ENCODE data around the gene ABHD8.

Gene ABHD8

DNA sequence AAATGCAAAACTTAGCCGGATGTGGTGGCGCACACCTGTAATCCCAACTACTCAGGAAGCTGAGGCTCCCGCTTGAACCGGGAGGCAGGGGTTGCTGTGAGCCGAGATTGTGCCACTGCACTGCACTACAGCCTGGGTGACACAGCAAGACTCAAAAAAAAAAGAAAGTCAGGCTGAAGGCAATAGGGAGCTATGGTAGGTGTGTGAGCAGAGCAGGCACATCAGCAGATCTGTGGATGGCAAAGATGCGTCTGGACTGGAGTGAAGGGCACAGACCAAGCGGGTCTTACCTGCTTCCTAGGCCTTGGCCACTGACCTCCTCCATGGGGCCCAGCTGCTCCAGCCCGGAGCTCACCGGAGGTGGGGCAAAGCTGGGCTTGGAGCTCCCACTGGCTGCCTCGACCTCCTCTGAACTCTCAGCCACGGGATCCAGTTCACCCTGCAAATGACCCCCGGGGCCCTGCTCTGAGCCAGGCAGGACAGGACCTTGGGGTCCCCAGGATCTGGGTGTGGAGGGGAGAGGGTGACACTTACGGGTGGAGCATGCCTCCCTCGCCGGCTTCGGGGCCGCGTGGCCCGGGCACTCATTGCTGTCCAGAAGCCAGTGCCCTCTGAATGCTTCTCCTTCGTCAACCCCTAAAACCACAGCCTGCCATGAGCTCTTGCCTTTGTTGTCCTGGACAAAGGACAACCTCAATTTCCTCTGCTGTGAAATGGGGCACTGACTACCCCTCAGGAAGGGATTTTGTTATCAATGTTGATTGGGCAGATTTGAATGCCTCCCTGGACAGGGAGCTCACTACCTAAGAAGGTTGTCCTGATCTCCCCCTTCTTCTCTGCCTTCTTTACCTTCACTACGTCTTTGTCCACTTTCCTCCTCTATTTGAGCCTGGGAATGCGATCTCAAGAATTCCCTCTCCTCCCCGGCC, 39.2 kb downstream of the ABHD8 start:
- Mint-ChIP-seq H3K9me3 (no peaks in the 10 kb centered on the region), H3K27ac (peak overlapping the region; percentile 56), H3K36me3 (ENCODE audit: low read depth) (peaks cover 2% of the 10 kb centered on the region), H3K4me3 (no peak overlapping the region), H3K4me1 (ENCODE audit: low read depth) (peaks cover 18% of the 10 kb centered on the region), H3K27me3 (ENCODE audit: low read depth) (peaks cover 2% of the 10 kb centered on the region)
- no peak for DNase-seq (ENCODE audit: low spot score)

DNA sequence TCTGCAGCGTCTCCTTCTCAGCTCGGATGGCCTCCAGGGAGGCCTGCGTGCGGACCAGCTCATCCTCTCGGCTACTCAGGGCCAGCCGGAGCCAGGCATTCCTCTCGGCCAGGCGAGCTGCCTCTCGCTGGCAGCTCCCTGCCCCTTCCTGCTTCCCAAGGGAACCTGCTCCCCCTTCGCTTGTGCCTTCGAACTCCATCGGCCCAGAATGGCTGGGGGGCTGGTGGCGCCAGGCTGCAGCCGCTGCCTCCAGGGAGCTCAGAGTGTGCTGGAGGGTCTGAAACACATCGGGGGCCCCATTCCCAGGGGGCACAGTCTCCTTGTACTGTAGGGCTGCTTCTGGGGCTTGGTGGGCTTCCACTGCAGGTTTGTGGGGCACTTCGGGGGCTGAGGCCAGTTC, 40.7 kb downstream of the ABHD8 start:
- Mint-ChIP-seq H3K27ac (no peak overlapping the region), H3K9me3 (no peaks in the 10 kb centered on the region), H3K4me1 (ENCODE audit: low read depth) (peaks cover 18% of the 10 kb centered on the region), H3K4me3 (no peak overlapping the region), H3K36me3 (ENCODE audit: low read depth) (no peaks in the 10 kb centered on the region), H3K27me3 (ENCODE audit: low read depth) (peaks cover 2% of the 10 kb centered on the region)
- no peak for DNase-seq (ENCODE audit: low spot score)

DNA sequence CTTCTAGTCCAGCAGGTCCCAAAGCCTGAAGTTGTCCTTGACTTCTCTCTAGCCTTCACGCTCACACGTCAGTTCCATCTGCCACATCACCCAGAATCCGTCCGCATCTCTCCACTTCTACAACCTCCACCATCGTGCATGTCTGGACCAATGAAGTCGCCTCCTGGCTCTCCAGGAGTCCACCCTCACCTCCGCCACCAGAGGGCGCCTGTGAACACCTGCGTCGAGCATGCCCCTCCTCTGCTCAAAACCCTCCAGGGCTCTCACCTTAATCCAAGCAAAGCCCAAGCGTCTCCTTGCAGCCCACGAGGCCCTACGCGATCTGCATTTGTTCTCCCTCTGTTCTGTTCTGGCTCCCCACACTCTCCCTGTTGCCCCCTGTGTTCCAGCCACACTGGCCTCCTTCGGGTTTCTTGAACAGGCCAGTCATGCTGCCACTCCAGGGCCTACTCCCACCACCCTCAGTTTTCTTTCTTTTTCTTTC, 42.3 kb downstream of the ABHD8 start:
- no peak overlapping the region for H3K27ac Mint-ChIP-seq
- H3K9me3 Mint-ChIP-seq = no peaks in the 10 kb centered on the region
- DNase-seq (ENCODE audit: low spot score) = peak; percentile 82
- H3K4me3 Mint-ChIP-seq = no peak overlapping the region
- H3K4me1 Mint-ChIP-seq (ENCODE audit: low read depth) = peaks cover 11% of the 10 kb centered on the region
- no peaks in the 10 kb centered on the region for H3K27me3 Mint-ChIP-seq (ENCODE audit: low read depth)
- no peaks in the 10 kb centered on the region for H3K36me3 Mint-ChIP-seq (ENCODE audit: low read depth)

DNA sequence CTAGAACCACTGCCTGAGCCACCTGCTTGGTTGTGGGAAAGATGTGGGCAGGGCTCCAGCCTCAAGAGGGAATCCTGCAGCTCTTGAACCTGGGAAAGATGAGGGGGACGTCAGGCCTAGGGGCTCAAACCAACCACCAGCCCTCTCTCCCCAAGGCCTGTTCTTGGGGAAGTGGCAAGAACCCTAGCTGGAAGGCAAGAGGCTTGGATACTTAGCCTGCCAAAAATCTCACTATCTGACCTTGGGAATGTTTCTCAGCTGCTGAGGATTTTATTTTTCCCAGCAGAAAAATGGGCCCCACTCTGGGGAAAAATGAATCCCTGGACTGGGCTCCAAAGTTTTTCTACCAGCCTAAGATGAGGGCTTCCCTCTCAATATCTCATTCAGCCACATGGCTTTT, 43.3 kb downstream of the ABHD8 start:
- H3K27ac Mint-ChIP-seq = no peak overlapping the region
- DNase-seq (ENCODE audit: low spot score) = no peak
- H3K36me3 Mint-ChIP-seq (ENCODE audit: low read depth) = no peaks in the 10 kb centered on the region
- H3K4me3 Mint-ChIP-seq = no peak overlapping the region
- no peaks in the 10 kb centered on the region for H3K27me3 Mint-ChIP-seq (ENCODE audit: low read depth)
- H3K4me1 Mint-ChIP-seq (ENCODE audit: low read depth) = peaks cover 11% of the 10 kb centered on the region
- no peaks in the 10 kb centered on the region for H3K9me3 Mint-ChIP-seq

DNA sequence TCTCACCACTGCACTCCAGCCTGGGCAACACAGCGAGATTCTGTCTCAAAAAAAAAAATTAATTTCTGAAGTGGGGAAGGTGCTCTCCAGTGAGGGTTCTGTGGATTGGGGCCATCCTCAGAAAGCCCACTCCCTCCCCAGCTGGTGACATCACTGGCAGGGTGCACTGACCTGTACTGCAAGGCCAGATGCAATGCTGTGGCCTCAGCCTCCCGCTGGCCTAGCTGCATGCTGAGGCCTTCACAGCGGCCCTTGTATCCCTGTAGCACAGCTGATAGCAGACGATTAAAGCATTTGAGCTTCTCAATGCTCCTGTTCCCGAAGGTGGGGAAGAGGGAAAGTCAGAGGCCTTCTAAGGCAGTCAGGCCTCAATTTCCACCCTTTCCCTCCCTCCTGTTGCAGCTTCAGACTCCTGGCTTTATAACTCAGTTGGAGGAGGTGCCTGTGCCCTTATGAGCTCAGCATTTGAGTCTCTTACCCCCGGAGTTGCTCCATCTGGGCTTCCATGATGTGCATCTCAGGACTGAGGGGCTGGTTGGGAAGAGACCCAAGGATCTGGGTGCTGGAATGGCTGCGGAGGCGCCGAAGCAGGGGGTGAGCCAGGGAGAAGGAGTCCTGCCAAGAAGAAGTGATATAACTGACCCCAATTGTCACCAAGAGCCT, 44.0 kb downstream of the ABHD8 start:
- Mint-ChIP-seq H3K9me3 (no peaks in the 10 kb centered on the region), H3K4me1 (ENCODE audit: low read depth) (peaks cover 4% of the 10 kb centered on the region), H3K4me3 (no peak overlapping the region), H3K36me3 (ENCODE audit: low read depth) (no peaks in the 10 kb centered on the region), H3K27me3 (ENCODE audit: low read depth) (no peaks in the 10 kb centered on the region), H3K27ac (no peak overlapping the region)
- no peak for DNase-seq (ENCODE audit: low spot score)

DNA sequence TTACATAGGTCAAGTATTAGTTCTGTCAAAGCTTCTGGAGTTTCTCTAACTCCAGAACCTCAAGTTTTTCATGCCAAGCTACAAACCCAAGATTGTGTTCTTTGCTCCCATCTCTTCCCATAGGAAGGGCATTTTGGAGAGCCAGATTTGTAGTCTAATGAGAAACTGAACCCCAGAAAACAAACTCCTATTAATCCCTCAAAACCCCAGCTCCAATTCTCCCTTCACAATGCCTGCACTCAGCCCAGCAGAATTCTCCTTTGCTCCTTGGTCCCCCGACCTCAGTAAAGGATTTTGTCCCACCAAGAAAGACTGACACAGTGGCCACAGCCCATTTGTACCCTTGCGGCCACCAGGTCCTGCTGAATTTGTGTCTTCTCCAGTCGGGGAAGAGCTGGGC, 47.1 kb downstream of the ABHD8 start:
- Mint-ChIP-seq H3K9me3 (no peaks in the 10 kb centered on the region), H3K36me3 (ENCODE audit: low read depth) (no peaks in the 10 kb centered on the region)
- no peak for DNase-seq (ENCODE audit: low spot score)

DNA sequence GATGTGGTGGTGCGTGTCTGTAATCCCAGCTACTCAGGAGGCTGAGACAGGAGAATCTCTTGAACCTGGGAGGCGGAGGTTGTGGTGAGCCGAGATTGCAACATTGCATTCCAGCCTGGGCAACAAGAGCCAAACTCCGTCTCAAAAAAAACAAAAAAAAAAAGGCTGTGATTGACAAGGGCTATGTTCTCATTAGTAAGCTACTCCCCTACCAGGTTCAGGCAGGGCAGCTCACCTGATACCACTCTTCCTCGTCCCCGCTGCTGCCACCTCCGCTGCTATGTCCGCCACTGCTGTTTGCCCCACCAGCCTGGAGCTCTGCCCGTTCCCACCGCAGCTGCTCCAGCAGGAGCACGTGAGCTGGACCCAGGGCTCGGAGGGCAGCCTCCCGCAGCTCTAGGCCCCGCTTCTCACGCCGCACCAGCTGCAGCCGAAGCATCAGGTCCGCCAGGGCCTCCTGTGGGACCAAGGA, 48.0 kb downstream of the ABHD8 start:
- Mint-ChIP-seq H3K27ac (no peak overlapping the region), H3K4me3 (no peak overlapping the region), H3K4me1 (ENCODE audit: low read depth) (no peaks in the 10 kb centered on the region), H3K36me3 (ENCODE audit: low read depth) (no peaks in the 10 kb centered on the region), H3K27me3 (ENCODE audit: low read depth) (no peaks in the 10 kb centered on the region), H3K9me3 (no peaks in the 10 kb centered on the region)
- DNase-seq (ENCODE audit: low spot score) = no peak

More for the DNA sequence above, 47.1 kb downstream of the ABHD8 start:
- Mint-ChIP-seq H3K27me3 (ENCODE audit: low read depth) (no peaks in the 10 kb centered on the region), H3K27ac (no peak overlapping the region), H3K4me1 (ENCODE audit: low read depth) (peaks cover 3% of the 10 kb centered on the region), H3K4me3 (no peak overlapping the region)

DNA sequence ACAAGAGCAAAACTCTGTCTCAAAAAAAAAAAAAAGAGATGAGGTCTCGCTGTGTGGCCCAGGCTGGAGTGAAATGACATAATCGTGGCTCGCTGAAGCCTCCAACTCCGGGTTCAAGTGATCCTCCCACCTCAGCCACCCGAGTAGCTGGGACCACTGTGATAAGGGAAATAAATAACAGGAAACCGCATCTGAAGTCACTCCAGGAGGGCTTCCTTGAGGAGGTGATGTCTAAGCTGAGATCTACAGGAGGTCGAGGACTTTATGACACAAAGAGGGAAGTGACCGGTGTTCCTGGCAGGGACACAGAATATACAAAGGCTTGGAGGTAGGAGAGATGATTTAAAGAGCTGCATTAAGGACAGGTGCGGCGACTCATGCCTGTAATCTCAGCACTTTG, 48.6 kb downstream of the ABHD8 start:
- H3K36me3 Mint-ChIP-seq (ENCODE audit: low read depth) = no peaks in the 10 kb centered on the region
- H3K9me3 Mint-ChIP-seq = no peaks in the 10 kb centered on the region
- H3K27me3 Mint-ChIP-seq (ENCODE audit: low read depth) = no peaks in the 10 kb centered on the region
- no peak for DNase-seq (ENCODE audit: low spot score)
- H3K4me1 Mint-ChIP-seq (ENCODE audit: low read depth) = no peaks in the 10 kb centered on the region
- H3K27ac Mint-ChIP-seq = no peak overlapping the region
- H3K4me3 Mint-ChIP-seq = no peak overlapping the region

DNA sequence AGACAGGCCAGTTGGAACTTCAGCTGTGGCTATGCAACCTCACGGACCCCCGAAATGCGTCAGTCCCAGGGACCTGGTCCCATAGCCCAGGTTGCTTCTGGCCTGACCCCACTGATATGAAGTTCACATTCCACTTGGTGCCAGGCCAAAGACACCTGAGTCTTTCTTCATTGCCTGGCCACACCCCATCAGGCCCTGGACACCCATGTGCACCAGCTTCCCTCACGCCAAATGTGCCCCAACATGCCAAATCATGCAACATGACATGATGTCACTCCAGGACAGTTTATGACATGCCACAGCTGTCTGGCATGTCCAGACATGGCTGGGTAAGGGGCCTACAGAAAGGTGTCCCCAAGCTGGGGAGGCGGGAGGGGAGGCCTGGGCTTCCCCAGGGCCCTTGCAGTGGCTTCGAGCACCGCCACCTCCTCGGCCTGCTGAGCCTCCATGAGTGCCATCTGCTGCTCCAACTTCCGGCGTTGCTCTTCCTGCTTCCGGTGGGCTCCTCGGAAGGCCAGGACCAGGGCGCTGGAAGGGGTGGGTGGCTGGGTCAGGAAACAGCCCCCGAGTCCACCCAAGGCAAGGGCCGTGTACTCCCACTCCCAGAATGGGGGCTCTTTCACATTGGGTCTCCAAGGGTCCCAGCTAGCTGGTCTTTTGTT, 53.2 kb downstream of the ABHD8 start:
- H3K27me3 Mint-ChIP-seq (ENCODE audit: low read depth) = peaks cover 11% of the 10 kb centered on the region
- H3K9me3 Mint-ChIP-seq = no peaks in the 10 kb centered on the region
- H3K4me3 Mint-ChIP-seq = no peak overlapping the region
- no peak overlapping the region for H3K27ac Mint-ChIP-seq
- no peak for DNase-seq (ENCODE audit: low spot score)
- H3K4me1 Mint-ChIP-seq (ENCODE audit: low read depth) = peaks cover 7% of the 10 kb centered on the region
- no peaks in the 10 kb centered on the region for H3K36me3 Mint-ChIP-seq (ENCODE audit: low read depth)

DNA sequence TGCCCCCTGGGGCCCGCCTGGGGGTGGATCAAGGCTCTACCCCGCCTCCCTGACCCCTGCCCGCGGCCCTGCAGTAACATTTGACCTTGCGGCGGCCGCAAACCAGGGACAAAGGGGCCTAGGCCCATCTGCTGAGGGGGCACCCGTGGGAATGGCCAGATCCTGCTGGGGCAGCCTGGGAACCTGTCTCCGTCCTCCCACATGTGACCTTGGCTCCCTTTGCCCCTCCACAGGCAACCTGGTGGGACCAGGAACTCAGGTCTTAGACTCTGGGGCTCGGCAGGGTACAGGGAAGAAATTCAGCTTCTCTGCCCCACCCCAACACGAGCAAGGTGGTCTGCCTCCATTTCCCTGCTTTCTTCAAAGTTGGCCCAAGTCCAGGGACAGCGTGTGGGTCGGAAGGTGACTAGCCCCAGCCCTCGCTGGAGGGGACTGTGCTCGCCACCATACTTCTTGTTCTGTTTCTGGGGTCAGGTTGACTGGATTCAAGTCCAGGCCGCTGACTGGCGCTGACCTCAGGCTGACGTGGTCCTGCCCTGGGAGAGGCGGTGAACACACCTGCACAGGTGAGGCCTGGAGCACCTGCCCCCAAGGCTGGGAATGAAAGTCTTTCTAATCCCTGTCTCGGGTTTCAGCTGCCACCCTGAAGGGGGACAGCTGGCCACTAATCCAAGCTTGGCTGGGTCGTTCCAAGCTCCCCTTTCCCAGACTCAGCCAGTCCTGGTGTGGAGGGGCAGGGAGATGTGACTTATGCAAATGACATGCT, 55.0 kb downstream of the ABHD8 start:
- Mint-ChIP-seq H3K4me1 (ENCODE audit: low read depth) (peaks cover 7% of the 10 kb centered on the region), H3K27me3 (ENCODE audit: low read depth) (peaks cover 14% of the 10 kb centered on the region), H3K9me3 (no peaks in the 10 kb centered on the region), H3K27ac (no peak overlapping the region), H3K4me3 (no peak overlapping the region), H3K36me3 (ENCODE audit: low read depth) (no peaks in the 10 kb centered on the region)
- no peak for DNase-seq (ENCODE audit: low spot score)

DNA sequence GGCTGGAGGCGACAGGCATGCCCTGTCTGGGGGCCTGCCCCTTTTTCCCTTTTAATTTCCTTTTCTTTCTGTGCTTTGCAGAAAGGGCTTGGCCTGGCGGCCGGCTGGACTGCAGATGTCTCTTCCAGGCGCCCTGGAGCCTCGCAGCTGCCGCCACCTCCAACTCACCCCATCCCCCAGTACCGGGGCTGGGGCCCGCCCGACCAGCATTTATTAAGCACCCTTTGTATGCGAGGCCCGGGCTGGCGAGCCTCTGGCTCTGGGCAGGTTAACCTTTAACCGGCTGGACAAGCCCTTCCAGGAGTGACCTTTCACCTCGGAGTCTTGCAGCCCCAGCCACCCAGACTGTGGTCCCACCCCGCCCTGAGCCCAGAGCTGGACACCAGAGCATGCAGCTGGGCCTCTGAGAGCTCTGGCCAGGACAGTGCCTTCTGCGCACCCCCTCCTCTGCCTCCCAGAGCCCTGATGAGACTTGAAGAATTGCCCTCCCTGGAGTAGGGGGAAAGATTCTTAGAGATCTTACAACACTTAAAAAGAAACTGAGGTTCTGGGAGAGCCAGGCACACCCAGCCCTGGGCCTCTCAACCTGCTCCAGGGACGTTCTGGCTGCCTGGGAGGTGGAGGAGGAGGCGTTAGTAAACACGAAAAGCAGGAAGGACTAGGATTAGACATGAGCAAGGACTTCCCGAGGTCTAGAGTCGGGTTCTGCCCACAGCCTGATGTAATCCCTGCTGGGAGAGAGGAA, 56.4 kb downstream of the ABHD8 start:
- Mint-ChIP-seq H3K4me3 (peak overlapping the region; percentile 90), H3K9me3 (no peaks in the 10 kb centered on the region), H3K27ac (no peak overlapping the region), H3K36me3 (ENCODE audit: low read depth) (no peaks in the 10 kb centered on the region), H3K27me3 (ENCODE audit: low read depth) (peaks cover 16% of the 10 kb centered on the region), H3K4me1 (ENCODE audit: low read depth) (peaks cover 7% of the 10 kb centered on the region)
- no peak for DNase-seq (ENCODE audit: low spot score)

DNA sequence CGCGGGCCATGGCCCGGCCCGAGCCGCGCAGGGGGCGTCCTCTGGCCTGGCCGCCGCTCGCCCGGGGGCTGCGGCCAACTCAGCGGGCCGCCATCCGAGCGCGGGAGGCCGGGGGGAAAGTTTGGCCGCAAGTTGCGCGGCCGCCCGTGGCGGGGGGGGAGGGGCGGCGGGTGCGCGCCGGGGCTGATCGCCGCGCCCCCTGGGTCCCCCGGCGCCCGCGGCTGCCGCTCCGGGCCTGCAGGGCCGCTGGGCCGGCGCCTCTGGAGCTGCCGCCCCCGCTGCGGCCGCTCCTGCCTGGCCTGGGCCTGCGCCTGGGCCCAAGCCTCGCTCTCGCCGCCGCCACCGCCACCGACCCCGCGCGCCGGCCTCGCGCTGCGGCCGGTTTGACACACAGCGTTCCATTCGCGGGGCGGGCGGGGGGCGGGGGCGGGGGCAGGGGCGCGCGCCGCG, 57.7 kb downstream of the ABHD8 start, which contains the start of gene NR2F6:
Gene NR2F6 (minus strand): TSS at position 385 of the 450 bp plus-strand sequence. CDS start 699 bp downstream, outside the sequence.
- Mint-ChIP-seq H3K4me1 (ENCODE audit: low read depth) (peaks cover 7% of the 10 kb centered on the region), H3K36me3 (ENCODE audit: low read depth) (no peaks in the 10 kb centered on the region), H3K27ac (peak within 1 kb of the TSS; percentile 78)

More for the DNA sequence above, 57.7 kb downstream of the ABHD8 start, which contains the start of gene NR2F6:
- peaks cover 16% of the 10 kb centered on the region for H3K27me3 Mint-ChIP-seq (ENCODE audit: low read depth)
- H3K4me3 Mint-ChIP-seq = peak within 1 kb of the TSS; percentile 90
- no peak for DNase-seq (ENCODE audit: low spot score)
- H3K9me3 Mint-ChIP-seq = no peaks in the 10 kb centered on the region

Data from T-helper 2 cell treated with Interferon-gamma antibody and Interleukin-4, amounts not matched to agents 5 μg/mL and 100 μg/mL, for 36 hours (primary cell).